ENCODE results near the gene RASAL2. TPM values are rescaled to one million over a fixed set of nuclear protein-coding genes. Genes with fewer than 3 reads are reported as not detected.
"Not testable (repeated sequence)": the region's sequence is repeated elsewhere in the genome, so short reads cannot be mapped to it uniquely, and the experiment has no call there.

RASAL2 gene
- total RNA-seq, 4 donors from 2014 or later, result 17.9 to 27.3 (median 23.5) TPM

- DNase-seq, result no peak
- TF ChIP-seq POLR2A (IDR thresholded peaks at IDR 0.05), result no peak
- TF ChIP-seq CTCF (IDR thresholded peaks at IDR 0.05), result no peak
Measured at GRCh38 chr1:178385662-178386061, 291.8 kb downstream of the RASAL2 start.

GRCh38 chr1:178388418-178389145 is 294.7 kb downstream of the RASAL2 start:
- Histone ChIP-seq H3K9me3 (no peaks in the 10 kb centered on the region), H3K4me3 (replicated peaks in 1 of 3) (no peak overlapping the region), H3K36me3 (no peaks in the 10 kb centered on the region), H3K4me1 (no peaks in the 10 kb centered on the region), H3K27ac (no peak overlapping the region), H3K27me3 (no peaks in the 10 kb centered on the region)
- 29 to 46% methylated on average over 6 of the region's 6 CpGs for WGBS, 2 donors
- intact Hi-C loops (cut with DNase I), result no loop called here
- TF ChIP-seq POLR2A (IDR thresholded peaks at IDR 0.05) (no peak), CTCF (IDR thresholded peaks at IDR 0.05) (no peak)
- no peak for DNase-seq

More at GRCh38 chr1:178385662-178386061, 291.8 kb downstream of the RASAL2 start:
- Histone ChIP-seq H3K36me3 (no peaks in the 10 kb centered on the region), H3K27ac (no peak overlapping the region), H3K4me1 (no peaks in the 10 kb centered on the region), H3K4me3 (replicated peaks in 1 of 3) (no peak overlapping the region), H3K9me3 (no peaks in the 10 kb centered on the region), H3K27me3 (no peaks in the 10 kb centered on the region)
- intact Hi-C loops (cut with DNase I), result no loop called here
- WGBS, 2 donors, result 93 to 96% methylated on average over 1 of the region's 1 CpG

GRCh38 chr1:178389441-178389840 is 295.5 kb downstream of the RASAL2 start:
- Histone ChIP-seq H3K36me3 (no peaks in the 10 kb centered on the region), H3K4me1 (no peaks in the 10 kb centered on the region), H3K27ac (no peak overlapping the region), H3K27me3 (no peaks in the 10 kb centered on the region), H3K9me3 (no peaks in the 10 kb centered on the region), H3K4me3 (replicated peaks in 1 of 3) (no peak overlapping the region)
- TF ChIP-seq POLR2A (IDR thresholded peaks at IDR 0.05) (no peak), CTCF (IDR thresholded peaks at IDR 0.05) (no peak)
- intact Hi-C loops (cut with DNase I), result no loop called here
- no peak for DNase-seq

GRCh38 chr1:178390280-178390679 is 296.4 kb downstream of the RASAL2 start:
- whole genome bisulfite sequencing, 2 donors, result 88 to 93% methylated on average over 8 of the region's 8 CpGs
- DNase-seq; H3K9me3 ChIP-seq; intact Hi-C loops (cut with DNase I); H3K4me1 ChIP-seq; H3K27me3 ChIP-seq; H3K27ac ChIP-seq; H3K36me3 ChIP-seq; H3K4me3 ChIP-seq (replicated peaks in 1 of 3): not testable (repeated sequence)

GRCh38 chr1:178393370-178393769 is 299.5 kb downstream of the RASAL2 start:
- Histone ChIP-seq H3K27ac (no peak overlapping the region), H3K9me3 (no peaks in the 10 kb centered on the region), H3K27me3 (no peaks in the 10 kb centered on the region), H3K36me3 (no peaks in the 10 kb centered on the region), H3K4me1 (no peaks in the 10 kb centered on the region), H3K4me3 (replicated peaks in 1 of 3) (no peak overlapping the region)
- DNase-seq, result no peak
- WGBS, 2 donors, result 94% methylated on average over 10 of the region's 10 CpGs
- TF ChIP-seq POLR2A (IDR thresholded peaks at IDR 0.05) (no peak), CTCF (IDR thresholded peaks at IDR 0.05) (no peak)
- intact Hi-C loops (cut with DNase I), result no loop called here

Data from thyroid gland (tissue), 4 donors.